Measurements from ENCODE around the gene KCNG2. TPM values are rescaled to one million over a fixed set of nuclear protein-coding genes. Genes with fewer than 3 reads are reported as not detected.

KCNG2 gene
- total and polyA plus RNA-seq, 9 of the 15 experiments (the other 6 are each of a cell fraction or from before 2014, with no cell fraction given) = not detected

DNA sequence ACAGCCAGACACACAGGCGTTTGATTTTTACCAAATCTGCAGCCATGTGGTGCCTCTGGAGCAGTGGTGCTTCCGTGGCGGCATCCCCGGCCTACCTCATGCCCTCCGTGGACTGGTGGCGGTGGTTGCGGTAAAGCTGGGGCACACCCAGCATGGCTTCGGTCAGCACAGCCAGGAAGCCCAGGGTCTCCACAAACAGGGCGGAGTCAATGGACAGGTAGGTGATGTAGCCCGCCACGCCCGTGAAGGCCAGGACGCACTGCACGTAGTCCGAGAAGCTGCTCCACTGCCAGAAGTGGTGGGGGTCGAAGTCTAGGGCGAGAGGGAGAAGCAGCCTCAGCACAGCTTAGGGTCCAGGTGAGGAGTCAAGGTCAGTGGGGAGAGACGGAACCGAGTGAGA is 121.4 kb downstream of the KCNG2 start:
- Histone ChIP-seq H3K4me3 (no peak overlapping the region), H3K79me2 (ENCODE audit: control insufficient read depth, insufficient read depth, low read length) (no peaks in the 10 kb centered on the region), H3K9me3 (replicated peaks; ENCODE audit: control insufficient read depth, insufficient read depth, low read depth, low read length) (0 out of 2 replicates have a peak, but pooled peaks cover 1% of the 10 kb centered on the region), H3K9me1 (ENCODE audit: control insufficient read depth, insufficient read depth, low read length) (no peaks in the 10 kb centered on the region), H3K27me3 (ENCODE audit: control insufficient read depth in 2 of 2, insufficient read depth in 2 of 2, low read length in 2 of 2) (no peaks in the 10 kb centered on the region), H3K9ac (ENCODE audit: insufficient read depth in 1 of 2, low read depth in 2 of 2, low read length in 2 of 2) (no peak overlapping the region), H3K4me1 (replicated peaks in 1 of 2; ENCODE audit: control insufficient read depth in 2 of 2, insufficient read depth in 2 of 2, low read length in 2 of 2) (no peaks in the 10 kb centered on the region; a peak in 1 of 5 replicates), H2AFZ (ENCODE audit: low read depth, low read length) (no peak overlapping the region), H3K4me2 (ENCODE audit: insufficient read depth, low read length) (no peak overlapping the region), H4K20me1 (replicated peaks; ENCODE audit: control insufficient read depth, insufficient read depth, low read length) (no peaks in the 10 kb centered on the region), H3K27ac (ENCODE audit: extremely low read depth, low read depth, low read length) (no peak overlapping the region), H3K36me3 (ENCODE audit: control insufficient read depth, insufficient read depth, low read length) (no peaks in the 10 kb centered on the region)
- 97% methylated on average over 9 of the region's 19 CpGs for WGBS (ENCODE audit: insufficient coverage, low coverage, missing lambda C conversion rate)
- TF ChIP-seq DIDO1 (tag; IDR thresholded peaks at IDR 0.05; ENCODE audit: low read depth) = no peak
- TF ChIP-seq ETV6 (IDR thresholded peaks at IDR 0.05; ENCODE audit: borderline replicate concordance in 1 of 2, low read depth in 2 of 2, low read length in 1 of 2) = no peak
- TF ChIP-seq ETV6 (CRISPR knock-in tag; IDR thresholded peaks at IDR 0.05; ENCODE audit: borderline replicate concordance) = no peak
- TF ChIP-seq ZNF316 (IDR thresholded peaks at IDR 0.05) = no peak
- no peak for TF ChIP-seq TCFL5 (CRISPR knock-in tag; conservative IDR thresholded peaks at IDR 0.05)
- ChIA-PET CTCF (ENCODE audit: low intra/inter-chr PET ratio) (no interaction called here), POLR2A (interaction anchor here (0.7 kb wide), 1 partner anchor 24 kb away, joined by 4 read pairs; no protein-coding TSS in a partner anchor)
- FAIRE-seq = no peak
- no peak for ATAC-seq
- in situ Hi-C loops (cut with MboI) = no loop called here
- intact Hi-C loops (cut with micrococcal nuclease) = no loop called here
- BruUV-seq (replicated peaks) = no TSS peak
- no peak for DNase-seq (ENCODE audit: extremely low read depth in 1 of 4, low spot score in 3 of 4)

All from K562 (cell line).